Measurements from ENCODE around the gene RIMBP3C.

DNA sequence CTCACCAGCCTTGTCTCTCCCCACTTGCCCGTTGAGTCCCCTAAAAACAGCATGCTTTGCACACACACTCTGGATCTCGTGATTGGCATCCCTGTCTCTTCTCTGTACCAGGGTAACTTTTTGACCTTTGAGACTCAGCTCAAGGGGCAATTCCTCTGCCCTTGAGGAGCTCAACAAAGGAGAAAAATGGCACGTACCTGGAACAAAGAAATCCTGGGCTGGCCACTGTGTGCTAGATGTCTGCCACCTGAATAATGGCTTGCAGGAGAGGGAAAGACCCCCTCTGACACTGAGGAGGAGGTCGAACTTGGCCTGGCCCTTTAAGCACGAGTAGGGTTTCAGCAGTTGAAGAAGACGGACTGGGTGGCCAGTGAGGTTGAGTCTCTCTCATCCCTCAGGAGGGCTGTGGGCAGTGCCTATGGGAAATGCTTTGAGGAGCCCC, 22.1 kb upstream of the RIMBP3C start:
- no peak for TF ChIP-seq CTCF (IDR thresholded peaks at IDR 0.05)
- TF ChIP-seq POLR2A (IDR thresholded peaks at IDR 0.05; ENCODE audit: low read depth) = no peak

All from esophagus muscularis mucosa (tissue), 3 donors.